H9 (cell line): ENCODE data around the gene GUCY1A1. TPM values are rescaled to one million over a fixed set of nuclear protein-coding genes. Genes with fewer than 3 reads are reported as not detected.

Source experiments
- DNase-seq: peaks from one replicate; pipeline ENCODE4 v3.0.0-alpha.2; 2017
- H2AFZ ChIP-seq: one replicate; pipeline ENCODE4 v1.6.1; 2013; ENCODE audit warnings: mild to moderate bottlenecking, low read length, control low read depth, moderate library complexity
- H2AK5ac ChIP-seq: 2 replicates; pipeline ENCODE4 v1.6.1; 2013; ENCODE audit warnings: low read length, control low read depth, mixed read lengths; ENCODE audit not compliant: insufficient read length
- H2BK120ac ChIP-seq: one replicate; pipeline ENCODE4 v1.6.1; 2013; ENCODE audit warnings: low read depth, mild to moderate bottlenecking, low read length, control low read depth, inconsistent platforms; ENCODE audit not compliant: poor library complexity, severe bottlenecking
- H2BK12ac ChIP-seq: 2 replicates; pipeline ENCODE4 v1.6.1; 2013; ENCODE audit warnings: low read length, control low read depth, mixed read lengths, low read depth; ENCODE audit not compliant: insufficient read length
- H2BK15ac ChIP-seq: 2 replicates; pipeline ENCODE4 v1.6.1; 2013; ENCODE audit warnings: low read depth, low read length, control low read depth
- H2BK20ac ChIP-seq: one replicate; pipeline ENCODE4 v1.6.1; 2013; ENCODE audit warnings: low read depth, mild to moderate bottlenecking, low read length, control low read depth, inconsistent platforms; ENCODE audit not compliant: poor library complexity, severe bottlenecking
- H2BK5ac ChIP-seq: 2 replicates; pipeline ENCODE4 v1.6.1; 2013; ENCODE audit warnings: low read length, control low read depth, mixed read lengths; ENCODE audit not compliant: insufficient read length
- H3K14ac ChIP-seq: 2 replicates; pipeline ENCODE4 v1.6.1; 2013; ENCODE audit warnings: low read length, control low read depth; ENCODE audit not compliant: insufficient read depth
- H3K18ac ChIP-seq: 2 replicates; pipeline ENCODE4 v1.6.1; 2013; ENCODE audit warnings: low read depth, mild to moderate bottlenecking, mixed read lengths, low read length, control low read depth; ENCODE audit not compliant: insufficient read length
- H3K23ac ChIP-seq: 2 replicates; pipeline ENCODE4 v1.6.1; 2013; ENCODE audit warnings: low read length, control low read depth, mixed read lengths, low read depth; ENCODE audit not compliant: insufficient read length
- H3K23me2 ChIP-seq: 2 replicates; pipeline ENCODE4 v1.6.1; 2013; ENCODE audit warnings: low read depth, mild to moderate bottlenecking, mixed read lengths, low read length, control low read depth; ENCODE audit not compliant: insufficient read length, poor library complexity, severe bottlenecking
- H3K27ac ChIP-seq: 2 replicates; pipeline ENCODE4 v1.5.1; 2013; ENCODE audit warnings: low read length, control low read depth, mixed read lengths, low read depth; ENCODE audit not compliant: insufficient read length
- H3K27me3 ChIP-seq: 2 replicates; pipeline ENCODE4 v1.6.1; 2013; ENCODE audit warnings: low read length, control low read depth, inconsistent platforms; ENCODE audit not compliant: insufficient read depth
- H3K4ac ChIP-seq: 2 replicates; pipeline ENCODE4 v1.6.1; 2013; ENCODE audit warnings: low read depth, mild to moderate bottlenecking, control low read depth, inconsistent platforms, low read length, moderate library complexity
- H3K4me1 ChIP-seq: 2 replicates; pipeline ENCODE4 v1.6.1; 2013; ENCODE audit warnings: low read length, control low read depth, inconsistent platforms; ENCODE audit not compliant: insufficient read depth
- H3K4me2 ChIP-seq: 2 replicates; pipeline ENCODE4 v1.6.1; 2013; ENCODE audit warnings: low read length, control low read depth, mixed read lengths; ENCODE audit not compliant: insufficient read length, insufficient read depth
- H3K56ac ChIP-seq: 2 replicates; pipeline ENCODE4 v1.6.1; 2013; ENCODE audit warnings: low read depth, mild to moderate bottlenecking, mixed read lengths, low read length, control low read depth; ENCODE audit not compliant: insufficient read length
- H3K79me1 ChIP-seq: 2 replicates; pipeline ENCODE4 v1.6.1; 2013; ENCODE audit warnings: low read depth, mild to moderate bottlenecking, moderate library complexity, low read length, control low read depth, inconsistent platforms; ENCODE audit not compliant: insufficient read depth, poor library complexity, severe bottlenecking
- H3K79me2 ChIP-seq: 2 replicates; pipeline ENCODE4 v1.6.1; 2013; ENCODE audit warnings: low read length, control low read depth, inconsistent platforms; ENCODE audit not compliant: insufficient read depth
- H3K9ac ChIP-seq: 2 replicates; pipeline ENCODE4 v1.6.1; 2013; ENCODE audit warnings: low read length, control low read depth, mixed read lengths; ENCODE audit not compliant: insufficient read length; ENCODE audit errors: extremely low read depth
- H3K9me3 ChIP-seq: one replicate; pipeline ENCODE4 v1.6.1; 2013; ENCODE audit warnings: low read depth, low read length, inconsistent platforms; ENCODE audit not compliant: control insufficient read depth
- H3T11ph ChIP-seq: one replicate; pipeline ENCODE4 v1.6.1; 2013; ENCODE audit warnings: mild to moderate bottlenecking, low read length, control low read depth, inconsistent platforms
- H4K20me1 ChIP-seq: one replicate; pipeline ENCODE4 v1.6.1; 2013; ENCODE audit not compliant: control insufficient read depth, insufficient read length, insufficient read depth
- H4K5ac ChIP-seq: 2 replicates; pipeline ENCODE4 v1.6.1; 2013; ENCODE audit warnings: low read depth, mild to moderate bottlenecking, mixed read lengths, low read length, control low read depth; ENCODE audit not compliant: insufficient read length
- H4K8ac ChIP-seq: replicated peaks from 2 replicates; pipeline ENCODE4 v1.6.1; 2013; ENCODE audit warnings: low read length, control low read depth, mixed read lengths, low read depth; ENCODE audit not compliant: insufficient read length
- H4K91ac ChIP-seq: 2 replicates; pipeline ENCODE4 v1.6.1; 2013; ENCODE audit warnings: low read depth, mild to moderate bottlenecking, moderate library complexity, mixed read lengths, low read length, control low read depth; ENCODE audit not compliant: insufficient read length
- H3K27ac Mint-ChIP-seq, 3 experiments: 2 replicates in 2 of 3; 3 replicates in 1 of 3; pipeline ENCODE4 v1.8.0; 2020 to 2021; ENCODE audit warnings: mixed read lengths in 3 of 3, mild to moderate bottlenecking in 1 of 3, moderate library complexity in 1 of 3
- H3K27me3 Mint-ChIP-seq: 2 replicates; pipeline ENCODE4 v1.8.0; 2021; ENCODE audit warnings: low read depth, mild to moderate bottlenecking, moderate library complexity, mixed read lengths
- H3K36me3 Mint-ChIP-seq, 3 experiments: 2 replicates in 2 of 3; 3 replicates in 1 of 3; pipeline ENCODE4 v1.8.0; 2020 to 2021; ENCODE audit warnings: low read depth in 3 of 3, mixed read lengths in 3 of 3; ENCODE audit not compliant: insufficient read depth in 1 of 3
- H3K4me1 Mint-ChIP-seq, 2 experiments: 2 replicates each; pipeline ENCODE4 v1.8.0; 2020; ENCODE audit warnings: mixed read lengths in 2 of 2
- H3K4me3 Mint-ChIP-seq, 2 experiments: 2 replicates in 1 of 2; 3 replicates in 1 of 2; pipeline ENCODE4 v1.8.0; 2020 to 2021; ENCODE audit warnings: mild to moderate bottlenecking in 2 of 2, mixed read lengths in 2 of 2, moderate library complexity in 1 of 2
- H3K9me3 Mint-ChIP-seq, 2 experiments: 2 replicates in 1 of 2; 3 replicates in 1 of 2; pipeline ENCODE4 v1.8.0; 2020; ENCODE audit warnings: mild to moderate bottlenecking in 2 of 2, mixed read lengths in 2 of 2, moderate library complexity in 1 of 2
- WGBS: extraction: QIAGEN DNeasy Blood & Tissue Kit; methylation state at CpG from one replicate; pipeline ENCODE4 v1.1.7; 2013; ENCODE audit warnings: missing lambda C conversion rate, low lambda C conversion rate, mixed read lengths; ENCODE audit not compliant: insufficient read length; ENCODE audit errors: extremely low coverage; 5-methylcytosine and 5-hydroxymethylcytosine counted together
- total RNA-seq: library from RNA; stranded (reverse); gene quantifications from 2 replicates; pipeline ENCODE4 v1.2.1, GENCODE V29; 2021
- TF ChIP-seq, protein P1 (sequence below): fragments of 200-600 bp; sonication (generic); conservative IDR thresholded peaks from 3 replicates; pipeline ENCODE4 v1.8.0; 2021; ENCODE audit warnings: antibody characterized with exemption, mild to moderate bottlenecking

The GUCY1A1 gene
- total RNA-seq, 1 experiment from 2014 or later: not detected

DNA sequence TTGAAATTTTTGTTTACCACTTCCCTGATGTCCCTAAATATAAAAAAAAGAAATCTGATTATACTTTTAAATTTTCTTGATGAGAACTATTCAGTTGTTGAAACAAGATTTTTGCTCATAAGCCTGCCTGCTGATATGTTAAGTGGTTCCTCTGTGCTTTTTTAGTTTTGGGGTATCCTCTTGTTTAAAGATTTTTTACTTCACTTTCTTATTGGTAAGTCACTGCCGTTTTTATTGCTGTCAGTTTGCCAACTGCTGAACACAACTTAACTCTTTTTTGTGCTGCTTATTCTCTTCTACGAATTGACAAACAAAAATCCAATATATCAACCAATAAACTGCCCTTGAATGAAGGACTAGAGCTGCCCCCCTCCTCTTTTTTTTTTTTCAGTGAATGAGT lies 39.5 kb downstream of the GUCY1A1 start:
- Histone ChIP-seq H2AK5ac (no peak overlapping the region), H3K9me3 (no peaks in the 10 kb centered on the region), H3K4me2 (no peak overlapping the region)

More for the DNA sequence above, 39.5 kb downstream of the GUCY1A1 start:
- Histone ChIP-seq H3K23me2 (no peaks in the 10 kb centered on the region), H3K79me1 (no peaks in the 10 kb centered on the region), H3K56ac (no peak overlapping the region), H4K20me1 (no peaks in the 10 kb centered on the region), H4K8ac (no peak overlapping the region), H3K27me3 (no peaks in the 10 kb centered on the region), H3K18ac (no peak overlapping the region), H3K9ac (no peak overlapping the region), H3K4me1 (no peaks in the 10 kb centered on the region), H4K91ac (no peak overlapping the region), H2BK120ac (no peak overlapping the region), H3K27ac (no peak overlapping the region), H4K5ac (no peak overlapping the region), H3K79me2 (no peaks in the 10 kb centered on the region), H3K14ac (no peak overlapping the region), H3T11ph (no peak overlapping the region), H3K4ac (no peak overlapping the region), H2BK15ac (no peak overlapping the region), H2BK12ac (no peak overlapping the region), H3K23ac (no peak overlapping the region), H2AFZ (no peak overlapping the region), H2BK5ac (no peak overlapping the region), H2BK20ac (no peak overlapping the region)
- H3K36me3 Mint-ChIP-seq: no peaks in the 10 kb centered on the region
- no peak overlapping the region for H3K4me3 Mint-ChIP-seq
- no peak overlapping the region for H3K27ac Mint-ChIP-seq
- peaks cover 3% of the 10 kb centered on the region for H3K27me3 Mint-ChIP-seq
- no peaks in the 10 kb centered on the region for H3K9me3 Mint-ChIP-seq
- no peak for DNase-seq
- TF ChIP-seq, protein P1, sequence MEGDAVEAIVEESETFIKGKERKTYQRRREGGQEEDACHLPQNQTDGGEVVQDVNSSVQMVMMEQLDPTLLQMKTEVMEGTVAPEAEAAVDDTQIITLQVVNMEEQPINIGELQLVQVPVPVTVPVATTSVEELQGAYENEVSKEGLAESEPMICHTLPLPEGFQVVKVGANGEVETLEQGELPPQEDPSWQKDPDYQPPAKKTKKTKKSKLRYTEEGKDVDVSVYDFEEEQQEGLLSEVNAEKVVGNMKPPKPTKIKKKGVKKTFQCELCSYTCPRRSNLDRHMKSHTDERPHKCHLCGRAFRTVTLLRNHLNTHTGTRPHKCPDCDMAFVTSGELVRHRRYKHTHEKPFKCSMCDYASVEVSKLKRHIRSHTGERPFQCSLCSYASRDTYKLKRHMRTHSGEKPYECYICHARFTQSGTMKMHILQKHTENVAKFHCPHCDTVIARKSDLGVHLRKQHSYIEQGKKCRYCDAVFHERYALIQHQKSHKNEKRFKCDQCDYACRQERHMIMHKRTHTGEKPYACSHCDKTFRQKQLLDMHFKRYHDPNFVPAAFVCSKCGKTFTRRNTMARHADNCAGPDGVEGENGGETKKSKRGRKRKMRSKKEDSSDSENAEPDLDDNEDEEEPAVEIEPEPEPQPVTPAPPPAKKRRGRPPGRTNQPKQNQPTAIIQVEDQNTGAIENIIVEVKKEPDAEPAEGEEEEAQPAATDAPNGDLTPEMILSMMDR: no peak
- no CpG with 5 or more reads among the region's 2 CpGs for WGBS
- peaks cover 0 to 4% of the 10 kb centered on the region in 2 experiments; a peak in 1 of 4 replicates for H3K4me1 Mint-ChIP-seq
